GM21737 (cell line): ENCODE results near the gene KLF3.

ENCODE experiments used
- ATAC-seq: cut with Tn5 transposase; IDR thresholded peaks from one replicate; pipeline ENCODE4 v1.9.1; 2021; ENCODE audit warnings: mild to moderate bottlenecking, moderate library complexity; ENCODE audit not compliant: unreplicated experiment

KLF3 gene

DNA sequence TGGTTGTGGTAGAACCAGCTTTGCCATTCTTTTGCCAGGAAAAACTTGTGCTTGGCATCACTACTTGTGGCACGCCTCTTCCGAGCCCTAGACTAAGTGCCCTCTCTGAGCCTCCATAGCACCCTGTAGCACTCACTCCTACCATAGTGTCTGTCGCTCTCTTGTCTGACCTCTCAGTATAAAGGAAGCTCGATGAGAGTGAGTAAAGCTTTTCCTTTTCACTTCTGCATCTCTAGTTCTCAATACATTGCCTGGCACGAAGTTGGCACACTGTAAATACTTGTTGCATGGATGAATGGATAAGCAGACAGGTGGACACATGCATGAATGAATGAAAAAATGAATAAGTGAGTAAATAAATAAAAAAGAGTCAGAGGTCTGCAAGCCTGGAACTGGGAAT lies 70.4 kb downstream of the KLF3 start:
- ATAC-seq = no peak

DNA sequence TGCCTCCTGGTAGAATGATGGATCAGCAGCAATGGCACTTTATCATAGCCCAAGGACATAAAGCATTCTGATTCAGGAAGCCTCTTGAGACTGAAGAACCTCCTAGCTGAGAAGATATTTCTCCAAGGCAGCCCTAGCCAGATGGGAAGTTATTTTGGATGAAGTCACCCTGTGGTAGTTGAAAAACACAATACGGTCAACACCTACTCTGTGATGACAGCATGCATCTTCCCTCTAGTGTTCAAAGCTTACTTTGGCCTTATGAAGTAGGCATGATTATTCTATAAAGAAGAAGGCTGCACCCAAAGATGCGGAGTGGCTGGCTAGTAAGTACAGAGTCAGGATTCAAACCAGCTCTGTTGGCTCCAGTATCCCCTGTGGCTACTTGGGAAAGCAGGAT lies 70.9 kb downstream of the KLF3 start:
- ATAC-seq = no peak

DNA sequence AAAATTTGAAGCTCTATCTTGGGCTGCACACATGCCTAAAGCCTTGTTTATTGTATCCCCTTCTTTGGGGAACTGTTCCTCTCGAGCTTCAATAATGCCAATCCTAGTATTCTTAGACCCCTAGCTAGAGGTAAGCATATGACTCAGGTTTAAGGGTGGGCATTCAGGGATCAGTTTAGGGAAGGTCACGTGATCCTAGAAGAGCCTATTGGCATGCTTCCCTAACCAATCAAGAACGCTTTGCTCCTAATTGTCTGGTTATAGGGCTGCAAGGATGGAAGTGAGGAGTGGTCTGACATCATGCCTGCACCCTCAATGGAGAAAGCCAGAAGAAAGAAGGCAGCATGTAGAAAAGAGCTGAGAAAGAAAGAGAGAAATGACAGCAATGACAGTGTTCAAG lies 71.9 kb downstream of the KLF3 start:
- no peak for ATAC-seq

DNA sequence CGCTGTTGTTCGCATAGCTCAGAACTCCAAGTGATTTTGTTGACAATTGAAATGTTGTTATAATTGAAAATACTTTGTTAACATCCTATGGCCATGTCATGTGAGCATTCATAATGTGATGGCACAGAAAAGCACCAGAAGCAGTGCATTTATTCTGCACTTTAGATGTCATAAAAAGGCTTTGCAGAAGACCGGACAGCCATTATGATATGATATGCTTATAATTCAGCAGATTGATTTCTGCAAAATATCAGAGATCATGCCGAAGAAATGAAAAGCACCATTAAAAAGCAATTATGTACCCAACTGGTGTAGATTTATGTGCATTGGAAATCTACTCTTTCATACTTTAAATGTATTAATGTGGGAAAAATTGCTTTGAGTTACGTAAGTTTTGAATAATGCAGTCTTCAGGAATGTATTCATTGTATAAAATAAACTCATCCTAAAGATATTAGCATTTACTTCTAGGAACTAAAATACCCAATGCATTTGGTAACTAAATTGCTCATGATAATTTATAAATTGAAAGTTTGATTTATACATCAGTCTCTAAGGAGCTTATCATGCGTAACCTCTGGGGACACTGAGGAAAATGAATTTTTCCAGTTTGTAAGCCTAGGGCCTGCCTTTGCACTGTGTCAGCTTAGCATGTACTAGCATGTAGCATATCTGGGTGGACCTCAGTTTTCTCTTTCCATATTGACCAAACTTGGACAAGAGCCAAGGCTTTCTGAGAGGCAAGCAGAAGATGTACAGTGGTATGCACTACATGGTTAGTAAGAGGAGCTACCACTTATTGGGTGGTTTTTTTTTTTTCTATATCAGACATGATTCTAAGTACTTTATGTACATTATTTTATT lies 75.2 kb downstream of the KLF3 start:
- ATAC-seq = no peak

DNA sequence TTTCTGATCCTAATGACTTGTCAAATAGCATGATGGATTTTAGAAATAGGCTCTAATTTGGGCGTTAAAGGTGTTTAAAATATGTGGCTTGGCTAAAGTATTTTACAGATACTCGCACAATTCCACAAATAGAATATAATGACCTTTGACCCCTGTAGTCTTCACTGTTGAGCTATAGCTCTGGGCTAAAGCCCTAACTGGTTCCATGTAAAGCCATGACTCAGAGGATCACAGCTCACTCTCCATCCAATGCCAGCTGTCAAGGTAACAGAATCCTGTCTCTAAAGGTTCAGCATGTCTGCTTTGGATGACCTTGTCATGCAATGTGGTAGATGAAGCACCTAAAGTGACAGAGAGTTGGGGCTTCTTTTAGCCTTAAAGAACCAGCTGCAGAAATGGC lies 76.3 kb downstream of the KLF3 start:
- ATAC-seq = no peak

DNA sequence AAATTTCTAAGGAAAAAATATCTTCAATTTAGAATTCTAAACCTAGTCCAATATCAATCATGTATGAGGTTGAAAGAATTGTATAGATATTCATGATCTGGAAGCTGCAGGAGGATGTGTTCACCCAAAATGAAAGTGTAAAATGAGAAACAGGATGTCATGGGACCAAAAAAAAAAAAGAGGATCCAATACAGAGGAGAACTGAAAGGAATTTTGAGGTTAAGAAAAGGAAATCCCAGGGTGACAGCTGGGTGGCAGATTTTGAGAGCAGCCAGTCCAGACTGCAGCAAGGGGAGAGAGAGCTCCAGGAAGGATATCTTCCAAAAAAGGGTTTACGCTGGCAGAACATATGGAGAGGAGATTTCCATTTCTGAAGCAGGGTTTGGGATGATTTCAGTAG lies 79.9 kb downstream of the KLF3 start:
- ATAC-seq = no peak

DNA sequence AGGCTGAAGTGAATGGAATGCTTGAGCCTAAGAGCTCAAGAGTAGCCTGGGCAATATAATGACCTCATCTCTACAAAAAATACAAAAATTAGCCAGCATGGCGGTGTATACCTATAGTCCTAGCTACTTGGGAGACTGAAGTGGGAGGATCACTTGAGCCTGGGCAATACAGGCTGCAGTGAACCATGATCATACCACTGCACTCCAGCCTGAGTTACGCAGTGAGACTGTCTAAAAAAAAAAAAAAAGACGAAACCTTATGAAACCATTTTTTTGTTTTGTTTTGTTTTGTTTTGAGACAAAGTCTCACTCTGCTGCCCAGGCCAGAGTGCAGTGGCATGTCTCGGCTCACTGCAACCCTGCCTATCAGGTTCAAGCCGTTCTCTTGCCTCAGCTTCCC lies 81.9 kb downstream of the KLF3 start:
- no peak for ATAC-seq

DNA sequence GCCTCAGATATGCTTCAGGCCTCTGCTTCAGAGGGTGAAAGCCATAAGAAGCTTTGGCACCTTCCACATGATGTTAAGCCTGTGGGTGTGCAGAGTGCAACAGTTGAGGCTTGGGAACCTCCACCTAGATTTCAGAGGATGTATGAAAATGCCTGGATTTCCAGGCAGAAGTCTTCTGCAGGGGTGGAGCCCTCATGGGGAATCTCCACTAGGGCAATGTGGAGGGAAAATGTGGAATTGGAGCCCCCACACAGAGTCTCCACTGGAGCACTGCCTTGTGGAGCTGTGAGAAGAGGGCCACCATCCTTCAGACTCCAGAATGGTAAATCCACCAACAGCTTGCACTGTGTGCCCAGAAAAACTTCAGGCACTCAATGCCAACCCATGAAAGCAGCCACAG lies 83.6 kb downstream of the KLF3 start:
- ATAC-seq = no peak

DNA sequence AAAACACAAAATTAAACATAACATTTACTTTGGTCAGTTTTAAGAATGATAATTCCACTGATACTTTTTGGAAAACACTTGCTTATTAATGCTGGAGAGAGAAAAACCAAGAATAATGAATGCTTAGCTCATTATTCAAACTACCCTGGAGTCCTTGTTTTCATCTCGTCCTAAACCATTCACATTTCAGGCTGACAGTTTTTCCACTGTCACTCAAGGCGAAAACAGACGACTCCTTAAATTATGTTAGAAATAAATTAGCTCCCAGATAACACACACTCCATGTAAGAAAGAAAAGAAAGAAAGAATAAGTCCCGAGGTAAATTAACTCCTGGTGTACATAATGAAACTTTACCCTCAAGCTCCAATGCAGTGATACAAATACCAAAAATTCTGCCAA lies 85.3 kb downstream of the KLF3 start:
- ATAC-seq = no peak
